SU-DHL-6 (cell line): ENCODE measurements around the gene RACGAP1.

ENCODE experiments used
- H2AFZ ChIP-seq: fragments of 200-600 bp; sonication (generic); 2 replicates; pipeline ENCODE4 v1.6.1; 2014; ENCODE audit warnings: low read depth, mild to moderate bottlenecking, moderate library complexity, mixed read lengths, antibody characterized with exemption, low read length; ENCODE audit not compliant: severe bottlenecking
- H3F3A ChIP-seq: fragments of 200-600 bp; shearing (Covaris generic); 2 replicates; pipeline ENCODE4 v1.6.0; 2016; ENCODE audit warnings: antibody characterized with exemption, mild to moderate bottlenecking; ENCODE audit not compliant: insufficient read depth
- H3K27ac ChIP-seq: fragments of 200-600 bp; sonication (generic); 2 replicates; pipeline ENCODE4 v1.5.1; 2016; ENCODE audit warnings: low read depth, mild to moderate bottlenecking, low read length, moderate library complexity, mixed read lengths
- H3K27me3 ChIP-seq: fragments of 200-600 bp; sonication (generic), shearing (Covaris generic); 2 replicates; pipeline ENCODE4 v1.6.0; 2014; ENCODE audit warnings: mild to moderate bottlenecking, low read length
- H3K36me3 ChIP-seq: fragments of 200-600 bp; sonication (generic); 2 replicates; pipeline ENCODE4 v1.6.1; 2014; ENCODE audit warnings: mild to moderate bottlenecking, low read length, mixed read lengths
- H3K4me2 ChIP-seq: fragments of 300-600, 200-600 bp; shearing (Covaris generic), sonication (generic); 2 replicates; pipeline ENCODE4 v1.6.0; 2014; ENCODE audit warnings: low read length, low read depth, mild to moderate bottlenecking; ENCODE audit not compliant: poor library complexity, severe bottlenecking
- H3K4me3 ChIP-seq: fragments of 200-600 bp; sonication (generic); 2 replicates; pipeline ENCODE4 v1.5.1; 2014; ENCODE audit warnings: antibody characterized with exemption, low read length, mild to moderate bottlenecking, mixed read lengths; ENCODE audit not compliant: insufficient read depth, poor library complexity, severe bottlenecking
- H3K79me2 ChIP-seq: fragments of 200-600 bp; sonication (generic); 2 replicates; pipeline ENCODE4 v1.6.1; 2014; ENCODE audit warnings: mild to moderate bottlenecking, low read length, moderate library complexity; ENCODE audit not compliant: insufficient read depth
- H3K9ac ChIP-seq: fragments of 200-600 bp; sonication (generic); 2 replicates; pipeline ENCODE4 v1.7.0; 2014; ENCODE audit warnings: mild to moderate bottlenecking, low read length
- H3K9me2 ChIP-seq: fragments of 200-600 bp; sonication (generic); replicated peaks from 2 replicates; pipeline ENCODE4 v1.6.1; 2014; ENCODE audit warnings: low read length; ENCODE audit not compliant: insufficient read depth
- H3K9me3 ChIP-seq: fragments of 200-600 bp; sonication (generic); 2 replicates; pipeline ENCODE4 v1.6.1; 2014; ENCODE audit warnings: low read length, mixed read lengths; ENCODE audit not compliant: insufficient read depth
- H4K20me1 ChIP-seq: fragments of 200-600 bp; sonication (generic); 2 replicates; pipeline ENCODE4 v1.6.1; 2014; ENCODE audit warnings: low read depth, mild to moderate bottlenecking, antibody characterized with exemption, low read length, moderate library complexity, mixed read lengths
- EZH2phosphoT487 ChIP-seq: fragments of 200-600 bp; sonication (generic), shearing (Covaris generic); conservative IDR thresholded peaks from 2 replicates; pipeline ENCODE4 v1.6.1; 2018; ENCODE audit warnings: mild to moderate bottlenecking, antibody characterized with exemption, low read length, moderate library complexity, mixed read lengths
- TF ChIP-seq, protein P1 (sequence below): fragments of 200-600 bp; sonication (generic); IDR thresholded peaks from one replicate; pipeline ENCODE4 v1.5.1; 2017; ENCODE audit warnings: antibody characterized with exemption, mild to moderate bottlenecking, low read length, moderate library complexity; ENCODE audit not compliant: insufficient read depth, poor library complexity, severe bottlenecking

RACGAP1 gene

DNA sequence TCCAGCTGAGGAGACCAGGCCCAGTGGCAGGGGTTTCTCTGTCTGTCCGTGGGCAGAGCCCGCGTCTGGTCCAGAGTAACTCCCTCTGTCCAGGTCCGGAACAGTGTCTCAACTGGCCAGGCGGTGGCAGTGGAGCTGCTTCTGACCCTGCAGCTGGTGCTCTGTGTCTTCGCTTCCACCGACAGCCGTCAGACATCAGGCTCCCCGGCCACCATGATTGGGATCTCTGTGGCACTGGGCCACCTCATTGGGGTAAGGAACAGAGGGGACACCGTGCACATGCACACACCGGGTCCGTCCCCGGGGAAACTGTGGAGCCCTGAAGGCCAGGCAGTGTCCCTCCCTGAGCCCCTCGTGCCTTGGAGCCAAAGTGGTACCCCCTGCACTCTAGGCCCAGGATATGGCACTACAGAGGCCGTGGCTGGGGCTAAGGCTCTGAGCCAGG is 51.0 kb downstream of the RACGAP1 start:
- no peak overlapping the region for H3K4me3 ChIP-seq
- no peaks in the 10 kb centered on the region for H3K27me3 ChIP-seq
- no peaks in the 10 kb centered on the region for H3K9me2 ChIP-seq
- no peak overlapping the region for H3K9ac ChIP-seq
- H4K20me1 ChIP-seq = no peaks in the 10 kb centered on the region
- H3K79me2 ChIP-seq = no peaks in the 10 kb centered on the region
- TF ChIP-seq EZH2phosphoT487 = no peak
- TF ChIP-seq, protein P1, sequence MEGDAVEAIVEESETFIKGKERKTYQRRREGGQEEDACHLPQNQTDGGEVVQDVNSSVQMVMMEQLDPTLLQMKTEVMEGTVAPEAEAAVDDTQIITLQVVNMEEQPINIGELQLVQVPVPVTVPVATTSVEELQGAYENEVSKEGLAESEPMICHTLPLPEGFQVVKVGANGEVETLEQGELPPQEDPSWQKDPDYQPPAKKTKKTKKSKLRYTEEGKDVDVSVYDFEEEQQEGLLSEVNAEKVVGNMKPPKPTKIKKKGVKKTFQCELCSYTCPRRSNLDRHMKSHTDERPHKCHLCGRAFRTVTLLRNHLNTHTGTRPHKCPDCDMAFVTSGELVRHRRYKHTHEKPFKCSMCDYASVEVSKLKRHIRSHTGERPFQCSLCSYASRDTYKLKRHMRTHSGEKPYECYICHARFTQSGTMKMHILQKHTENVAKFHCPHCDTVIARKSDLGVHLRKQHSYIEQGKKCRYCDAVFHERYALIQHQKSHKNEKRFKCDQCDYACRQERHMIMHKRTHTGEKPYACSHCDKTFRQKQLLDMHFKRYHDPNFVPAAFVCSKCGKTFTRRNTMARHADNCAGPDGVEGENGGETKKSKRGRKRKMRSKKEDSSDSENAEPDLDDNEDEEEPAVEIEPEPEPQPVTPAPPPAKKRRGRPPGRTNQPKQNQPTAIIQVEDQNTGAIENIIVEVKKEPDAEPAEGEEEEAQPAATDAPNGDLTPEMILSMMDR = no peak
- H3K36me3 ChIP-seq = no peaks in the 10 kb centered on the region
- no peak overlapping the region for H3K27ac ChIP-seq
- H3K4me2 ChIP-seq = no peak overlapping the region
- no peak overlapping the region for H2AFZ ChIP-seq
- no peaks in the 10 kb centered on the region for H3K9me3 ChIP-seq
- no peaks in the 10 kb centered on the region for H3F3A ChIP-seq

DNA sequence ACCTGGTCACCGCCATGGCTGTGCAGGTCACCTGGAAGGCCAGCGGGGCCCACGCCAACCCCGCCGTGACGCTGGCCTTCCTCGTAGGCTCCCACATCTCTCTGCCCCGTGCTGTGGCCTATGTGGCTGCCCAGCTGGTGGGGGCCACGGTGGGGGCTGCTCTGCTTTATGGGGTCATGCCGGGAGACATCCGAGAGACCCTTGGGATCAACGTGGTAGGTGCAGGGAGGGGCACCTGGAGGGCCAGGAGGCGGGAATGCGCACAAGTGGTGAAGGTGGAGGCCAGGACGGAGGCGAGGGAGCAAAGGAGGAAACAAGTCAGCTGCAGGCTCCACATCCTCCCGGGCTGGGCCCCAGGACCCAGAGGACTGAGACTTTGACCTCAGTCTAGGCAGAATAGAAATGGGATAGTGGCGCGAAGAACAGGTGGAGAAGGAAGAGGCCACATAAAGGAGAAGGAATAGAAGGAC is 51.9 kb downstream of the RACGAP1 start:
- H3K9me3 ChIP-seq = no peaks in the 10 kb centered on the region
- no peak for TF ChIP-seq EZH2phosphoT487
- TF ChIP-seq, protein P1 = no peak
- H3K36me3 ChIP-seq = no peaks in the 10 kb centered on the region
- no peak overlapping the region for H3K9ac ChIP-seq
- H3K27me3 ChIP-seq = no peaks in the 10 kb centered on the region
- no peaks in the 10 kb centered on the region for H3K79me2 ChIP-seq
- H3K4me2 ChIP-seq = no peak overlapping the region
- no peaks in the 10 kb centered on the region for H3F3A ChIP-seq
- H2AFZ ChIP-seq = no peak overlapping the region
- H3K9me2 ChIP-seq = no peaks in the 10 kb centered on the region
- no peak overlapping the region for H3K27ac ChIP-seq
- H4K20me1 ChIP-seq = no peaks in the 10 kb centered on the region
- no peak overlapping the region for H3K4me3 ChIP-seq

DNA sequence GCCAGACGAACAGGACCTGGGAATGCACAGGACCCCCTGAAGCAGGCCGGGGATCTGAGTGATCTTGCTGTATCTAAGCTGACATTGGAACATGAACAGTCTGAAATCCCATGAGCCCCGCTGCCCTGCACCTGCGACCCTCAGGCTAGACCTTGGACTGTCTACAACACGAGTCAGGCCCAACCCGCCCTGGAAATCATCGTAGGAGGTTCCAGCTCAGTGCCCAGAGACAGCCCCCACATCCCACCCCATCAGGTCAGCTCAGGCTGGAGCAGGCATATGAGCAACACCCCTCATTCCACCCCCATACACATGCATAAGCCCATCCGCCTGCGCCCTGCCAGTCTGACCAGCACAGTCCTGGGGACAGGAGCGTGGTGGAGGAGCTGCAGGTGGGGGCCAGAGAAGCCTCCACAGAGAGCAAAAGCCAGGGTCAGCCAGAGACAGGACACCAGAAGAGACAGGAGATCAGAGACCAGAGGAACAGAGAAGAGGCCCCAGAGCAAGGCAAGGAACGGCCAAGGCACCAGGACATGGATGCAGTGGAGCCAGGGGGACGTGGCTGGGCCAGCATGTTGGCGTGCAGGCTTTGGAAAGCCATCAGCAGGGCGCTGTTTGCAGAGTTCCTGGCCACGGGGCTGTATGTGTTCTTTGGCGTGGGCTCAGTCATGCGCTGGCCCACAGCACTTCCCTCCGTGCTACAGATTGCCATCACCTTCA is 52.5 kb downstream of the RACGAP1 start, which contains the start of gene AQP6:
Gene AQP6, plus strand, starts transcription at position 307 of the 720 bp plus-strand sequence. Its CDS starts 227 bp downstream, at position 534.
- no peaks in the 10 kb centered on the region for H3K79me2 ChIP-seq
- no peaks in the 10 kb centered on the region for H3F3A ChIP-seq
- H3K27me3 ChIP-seq = no peaks in the 10 kb centered on the region
- no peaks in the 10 kb centered on the region for H4K20me1 ChIP-seq
- no peak within 1 kb of the TSS for H2AFZ ChIP-seq
- H3K36me3 ChIP-seq = no peaks in the 10 kb centered on the region
- no peak within 1 kb of the TSS for H3K9ac ChIP-seq
- TF ChIP-seq, protein P1 = no peak
- no peak for TF ChIP-seq EZH2phosphoT487
- H3K4me2 ChIP-seq = no peak within 1 kb of the TSS
- H3K9me2 ChIP-seq = no peaks in the 10 kb centered on the region
- no peak within 1 kb of the TSS for H3K27ac ChIP-seq
- H3K9me3 ChIP-seq = no peaks in the 10 kb centered on the region
- no peak within 1 kb of the TSS for H3K4me3 ChIP-seq
